GM18868 (cell line): Measurements from ENCODE around the gene USP17L24.
"Not testable (repeated sequence)": the region's sequence is repeated elsewhere in the genome, so short reads cannot be mapped to it uniquely, and the experiment has no call there.

ENCODE experiments used
- ATAC-seq: cut with Tn5 transposase; IDR thresholded peaks from one replicate; pipeline ENCODE4 v1.9.1; 2021; ENCODE audit warnings: mild to moderate bottlenecking, moderate library complexity; ENCODE audit not compliant: unreplicated experiment

USP17L24 gene, protein sequence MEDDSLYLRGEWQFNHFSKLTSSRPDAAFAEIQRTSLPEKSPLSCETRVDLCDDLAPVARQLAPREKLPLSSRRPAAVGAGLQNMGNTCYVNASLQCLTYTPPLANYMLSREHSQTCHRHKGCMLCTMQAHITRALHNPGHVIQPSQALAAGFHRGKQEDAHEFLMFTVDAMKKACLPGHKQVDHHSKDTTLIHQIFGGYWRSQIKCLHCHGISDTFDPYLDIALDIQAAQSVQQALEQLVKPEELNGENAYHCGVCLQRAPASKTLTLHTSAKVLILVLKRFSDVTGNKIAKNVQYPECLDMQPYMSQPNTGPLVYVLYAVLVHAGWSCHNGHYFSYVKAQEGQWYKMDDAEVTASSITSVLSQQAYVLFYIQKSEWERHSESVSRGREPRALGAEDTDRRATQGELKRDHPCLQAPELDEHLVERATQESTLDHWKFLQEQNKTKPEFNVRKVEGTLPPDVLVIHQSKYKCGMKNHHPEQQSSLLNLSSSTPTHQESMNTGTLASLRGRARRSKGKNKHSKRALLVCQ

DNA sequence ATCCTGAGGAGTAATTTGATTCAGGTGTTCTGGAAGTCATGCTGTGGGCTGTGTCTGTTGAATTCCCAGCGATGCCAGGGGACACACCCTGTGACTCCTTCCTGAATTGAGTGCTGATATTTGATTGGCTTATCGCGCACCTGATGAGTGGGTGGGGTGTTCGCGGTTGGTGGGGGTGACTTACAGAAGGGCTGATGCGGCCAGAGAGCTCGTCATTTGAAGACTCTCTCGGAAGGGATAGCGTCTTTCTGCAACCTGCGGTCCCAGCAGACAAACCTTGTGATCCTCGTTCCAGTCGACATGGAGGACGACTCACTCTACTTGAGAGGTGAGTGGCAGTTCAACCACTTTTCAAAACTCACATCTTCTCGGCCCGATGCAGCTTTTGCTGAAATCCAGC is at the start of gene USP17L24:
Gene USP17L24, plus strand, starts transcription at position 301 of the 400 bp plus-strand sequence. Its CDS starts 0 bp downstream, at position 301.
- not testable (repeated sequence) for ATAC-seq

DNA sequence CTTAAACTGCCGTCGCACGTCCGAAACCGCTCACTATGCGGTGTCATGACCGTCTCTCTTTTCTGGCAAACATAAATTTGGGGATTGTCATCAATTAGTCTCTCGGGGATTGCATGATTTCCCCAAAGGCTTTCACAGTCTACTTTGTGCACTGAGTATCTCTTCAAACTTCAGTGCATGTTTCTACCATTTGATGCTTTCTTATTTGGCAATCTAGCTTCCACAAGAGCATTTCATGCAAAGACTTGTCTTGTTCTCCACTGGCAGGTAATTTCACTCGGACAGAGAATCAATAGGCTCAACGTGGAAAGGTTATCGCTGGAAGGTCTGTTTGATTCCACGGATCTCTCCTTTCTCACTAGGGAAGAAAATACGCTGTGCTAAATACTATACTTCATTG is 774 bp upstream of the USP17L24 start:
- ATAC-seq = not testable (repeated sequence)

DNA sequence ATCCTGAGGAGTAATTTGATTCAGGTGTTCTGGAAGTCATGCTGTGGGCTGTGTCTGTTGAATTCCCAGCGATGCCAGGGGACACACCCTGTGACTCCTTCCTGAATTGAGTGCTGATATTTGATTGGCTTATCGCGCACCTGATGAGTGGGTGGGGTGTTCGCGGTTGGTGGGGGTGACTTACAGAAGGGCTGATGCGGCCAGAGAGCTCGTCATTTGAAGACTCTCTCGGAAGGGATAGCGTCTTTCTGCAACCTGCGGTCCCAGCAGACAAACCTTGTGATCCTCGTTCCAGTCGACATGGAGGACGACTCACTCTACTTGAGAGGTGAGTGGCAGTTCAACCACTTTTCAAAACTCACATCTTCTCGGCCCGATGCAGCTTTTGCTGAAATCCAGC is 4.6 kb downstream of the USP17L24 start, which contains the start of gene USP17L25:
Gene USP17L25, plus strand, starts transcription at position 301 of the 400 bp plus-strand sequence. Its CDS starts 0 bp downstream, at position 301.
- not testable (repeated sequence) for ATAC-seq

DNA sequence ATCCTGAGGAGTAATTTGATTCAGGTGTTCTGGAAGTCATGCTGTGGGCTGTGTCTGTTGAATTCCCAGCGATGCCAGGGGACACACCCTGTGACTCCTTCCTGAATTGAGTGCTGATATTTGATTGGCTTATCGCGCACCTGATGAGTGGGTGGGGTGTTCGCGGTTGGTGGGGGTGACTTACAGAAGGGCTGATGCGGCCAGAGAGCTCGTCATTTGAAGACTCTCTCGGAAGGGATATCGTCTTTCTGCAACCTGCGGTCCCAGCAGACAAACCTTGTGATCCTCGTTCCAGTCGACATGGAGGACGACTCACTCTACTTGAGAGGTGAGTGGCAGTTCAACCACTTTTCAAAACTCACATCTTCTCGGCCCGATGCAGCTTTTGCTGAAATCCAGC is 9.4 kb downstream of the USP17L24 start, which contains the start of gene USP17L26:
Gene USP17L26, plus strand, starts transcription at position 301 of the 400 bp plus-strand sequence. Its CDS starts 0 bp downstream, at position 301.
- not testable (repeated sequence) for ATAC-seq

DNA sequence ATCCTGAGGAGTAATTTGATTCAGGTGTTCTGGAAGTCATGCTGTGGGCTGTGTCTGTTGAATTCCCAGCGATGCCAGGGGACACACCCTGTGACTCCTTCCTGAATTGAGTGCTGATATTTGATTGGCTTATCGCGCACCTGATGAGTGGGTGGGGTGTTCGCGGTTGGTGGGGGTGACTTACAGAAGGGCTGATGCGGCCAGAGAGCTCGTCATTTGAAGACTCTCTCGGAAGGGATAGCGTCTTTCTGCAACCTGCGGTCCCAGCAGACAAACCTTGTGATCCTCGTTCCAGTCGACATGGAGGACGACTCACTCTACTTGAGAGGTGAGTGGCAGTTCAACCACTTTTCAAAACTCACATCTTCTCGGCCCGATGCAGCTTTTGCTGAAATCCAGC is 14.1 kb downstream of the USP17L24 start, which contains the start of gene USP17L5:
Gene USP17L5, plus strand, starts transcription at position 301 of the 400 bp plus-strand sequence. Its CDS starts 0 bp downstream, at position 301.
- not testable (repeated sequence) for ATAC-seq

DNA sequence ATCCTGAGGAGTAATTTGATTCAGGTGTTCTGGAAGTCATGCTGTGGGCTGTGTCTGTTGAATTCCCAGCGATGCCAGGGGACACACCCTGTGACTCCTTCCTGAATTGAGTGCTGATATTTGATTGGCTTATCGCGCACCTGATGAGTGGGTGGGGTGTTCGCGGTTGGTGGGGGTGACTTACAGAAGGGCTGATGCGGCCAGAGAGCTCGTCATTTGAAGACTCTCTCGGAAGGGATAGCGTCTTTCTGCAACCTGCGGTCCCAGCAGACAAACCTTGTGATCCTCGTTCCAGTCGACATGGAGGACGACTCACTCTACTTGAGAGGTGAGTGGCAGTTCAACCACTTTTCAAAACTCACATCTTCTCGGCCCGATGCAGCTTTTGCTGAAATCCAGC is 18.9 kb downstream of the USP17L24 start, which contains the start of gene USP17L27:
Gene USP17L27, plus strand, starts transcription at position 301 of the 400 bp plus-strand sequence. Its CDS starts 0 bp downstream, at position 301.
- ATAC-seq = not testable (repeated sequence)

DNA sequence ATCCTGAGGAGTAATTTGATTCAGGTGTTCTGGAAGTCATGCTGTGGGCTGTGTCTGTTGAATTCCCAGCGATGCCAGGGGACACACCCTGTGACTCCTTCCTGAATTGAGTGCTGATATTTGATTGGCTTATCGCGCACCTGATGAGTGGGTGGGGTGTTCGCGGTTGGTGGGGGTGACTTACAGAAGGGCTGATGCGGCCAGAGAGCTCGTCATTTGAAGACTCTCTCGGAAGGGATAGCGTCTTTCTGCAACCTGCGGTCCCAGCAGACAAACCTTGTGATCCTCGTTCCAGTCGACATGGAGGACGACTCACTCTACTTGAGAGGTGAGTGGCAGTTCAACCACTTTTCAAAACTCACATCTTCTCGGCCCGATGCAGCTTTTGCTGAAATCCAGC is 23.6 kb downstream of the USP17L24 start, which contains the start of gene USP17L28:
Gene USP17L28, plus strand, starts transcription at position 301 of the 400 bp plus-strand sequence. Its CDS starts 0 bp downstream, at position 301.
- not testable (repeated sequence) for ATAC-seq

DNA sequence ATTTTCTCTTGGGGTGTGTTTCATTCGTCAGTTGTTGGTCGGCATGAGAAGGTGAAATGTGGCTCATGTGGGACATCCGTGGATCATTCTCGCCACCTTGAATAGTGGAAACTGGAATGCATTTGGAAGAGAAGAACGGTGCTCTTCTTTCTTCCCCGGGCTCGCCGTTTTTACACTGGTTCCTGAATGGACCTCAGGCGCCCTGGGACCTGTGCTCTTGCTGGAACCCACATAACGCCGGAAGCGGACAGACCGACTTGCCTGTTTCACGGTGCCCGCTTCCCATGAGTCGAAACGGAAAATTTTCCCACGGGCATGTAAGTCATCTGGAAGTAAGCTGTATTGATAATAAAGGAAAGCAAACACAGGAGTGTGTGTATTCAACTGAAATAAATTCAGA is 25.9 kb downstream of the USP17L24 start:
- ATAC-seq = not testable (repeated sequence)

DNA sequence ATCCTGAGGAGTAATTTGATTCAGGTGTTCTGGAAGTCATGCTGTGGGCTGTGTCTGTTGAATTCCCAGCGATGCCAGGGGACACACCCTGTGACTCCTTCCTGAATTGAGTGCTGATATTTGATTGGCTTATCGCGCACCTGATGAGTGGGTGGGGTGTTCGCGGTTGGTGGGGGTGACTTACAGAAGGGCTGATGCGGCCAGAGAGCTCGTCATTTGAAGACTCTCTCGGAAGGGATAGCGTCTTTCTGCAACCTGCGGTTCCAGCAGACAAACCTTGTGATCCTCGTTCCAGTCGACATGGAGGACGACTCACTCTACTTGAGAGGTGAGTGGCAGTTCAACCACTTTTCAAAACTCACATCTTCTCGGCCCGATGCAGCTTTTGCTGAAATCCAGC is 28.4 kb downstream of the USP17L24 start, which contains the start of gene USP17L29:
Gene USP17L29, plus strand, starts transcription at position 301 of the 400 bp plus-strand sequence. Its CDS starts 0 bp downstream, at position 301.
- not testable (repeated sequence) for ATAC-seq

DNA sequence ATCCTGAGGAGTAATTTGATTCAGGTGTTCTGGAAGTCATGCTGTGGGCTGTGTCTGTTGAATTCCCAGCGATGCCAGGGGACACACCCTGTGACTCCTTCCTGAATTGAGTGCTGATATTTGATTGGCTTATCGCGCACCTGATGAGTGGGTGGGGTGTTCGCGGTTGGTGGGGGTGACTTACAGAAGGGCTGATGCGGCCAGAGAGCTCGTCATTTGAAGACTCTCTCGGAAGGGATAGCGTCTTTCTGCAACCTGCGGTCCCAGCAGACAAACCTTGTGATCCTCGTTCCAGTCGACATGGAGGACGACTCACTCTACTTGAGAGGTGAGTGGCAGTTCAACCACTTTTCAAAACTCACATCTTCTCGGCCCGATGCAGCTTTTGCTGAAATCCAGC is 37.9 kb downstream of the USP17L24 start, which contains the start of gene USP17L30:
Gene USP17L30, plus strand, starts transcription at position 301 of the 400 bp plus-strand sequence. Its CDS starts 0 bp downstream, at position 301.
- ATAC-seq = not testable (repeated sequence)
